GM12878 (cell line): ENCODE measurements around the gene TPO. TPM values are rescaled to one million over a fixed set of nuclear protein-coding genes. Genes with fewer than 3 reads are reported as not detected.

Source experiments
- ATAC-seq: fragments of 200-7000 bp; cut with Tn5 transposase; 3 replicates; pipeline ENCODE4 v1.9.1; 2020; ENCODE audit warnings: mild to moderate bottlenecking, moderate library complexity
- BruUV-seq: library from RNA; stranded (reverse); fragments of 400-500 nt; replicated peaks from 2 replicates; lab custom pipeline; 2021; lab: Mats Ljungman, UMichigan
- CTCF ChIA-PET: fragments of 300-600 bp; sonication (Branson Sonifier 250); formaldehyde crosslinking; extraction: SDS; loops from one replicate; lab custom pipeline; 2021; ENCODE audit warnings: inconsistent platforms; lab: Yijun Ruan, JAX
- POLR2A ChIA-PET: fragments of 350-600 bp; formaldehyde crosslinking; extraction: SDS; loops from one replicate; lab custom pipeline; 2021; ENCODE audit warnings: inconsistent platforms; lab: Charles Lee
- RAD21 ChIA-PET: fragments of 300-600 bp; sonication (Branson Sonifier 250); formaldehyde crosslinking; loops from one replicate; lab custom pipeline; 2023; ENCODE audit warnings: antibody characterized with exemption; ENCODE audit not compliant: unreplicated experiment; lab: Charles Lee
- SMC1A ChIA-PET: fragments of 300-600 bp; sonication (Branson Sonifier 250); formaldehyde crosslinking; loops from one replicate; lab custom pipeline; 2023; ENCODE audit not compliant: unreplicated experiment, uncharacterized antibody; lab: Charles Lee
- DNase-seq: peaks from one replicate; pipeline ENCODE4 v3.0.0-alpha.2; 2011; ENCODE audit warnings: low read depth, low spot score
- FAIRE-seq: peaks from 3 replicates; lab custom pipeline; 2011; peaks lifted over from hg19 to GRCh38; lab: Jason Lieb, UNC
- H2AFZ ChIP-seq: 2 replicates; pipeline ENCODE4 v1.6.0; 2011; ENCODE audit warnings: low read depth, low read length, control low read depth; ENCODE audit not compliant: control insufficient read depth
- H3K27ac ChIP-seq: 2 replicates; pipeline ENCODE4 v1.5.1; 2011; ENCODE audit warnings: control low read depth; ENCODE audit not compliant: control insufficient read depth, insufficient read depth
- H3K27me3 ChIP-seq, 2 experiments: replicated peaks in 1 of 2; 2 replicates each; pipeline versions ENCODE4 v1.6.0 to v1.6.1; 2011; ENCODE audit warnings: low read length in 1 of 2; ENCODE audit not compliant: control insufficient read depth in 2 of 2, insufficient read depth in 2 of 2
- H3K36me3 ChIP-seq, 2 experiments: 2 replicates each; pipeline ENCODE4 v1.5.1; 2011; ENCODE audit warnings: low read length in 1 of 2; ENCODE audit not compliant: control insufficient read depth in 2 of 2, insufficient read depth in 2 of 2
- H3K4me1 ChIP-seq: 2 replicates; pipeline ENCODE4 v1.6.1; 2011; ENCODE audit warnings: mild to moderate bottlenecking, low read length, moderate library complexity, mixed read lengths; ENCODE audit not compliant: control insufficient read depth, insufficient read depth
- H3K4me2 ChIP-seq: 2 replicates; pipeline ENCODE4 v1.6.0; 2011; ENCODE audit warnings: control low read depth; ENCODE audit not compliant: control insufficient read depth, insufficient read depth
- H3K4me3 ChIP-seq: fragments of 200-600 bp; sonication (generic); 2 replicates; pipeline ENCODE4 v1.5.1; 2016
- H3K79me2 ChIP-seq: 2 replicates; pipeline ENCODE4 v1.6.0; 2011; ENCODE audit warnings: low read length; ENCODE audit not compliant: control insufficient read depth, insufficient read depth
- H3K9ac ChIP-seq: 2 replicates; pipeline ENCODE4 v1.8.0; 2011; ENCODE audit warnings: low read length, control low read depth, mixed read lengths; ENCODE audit not compliant: control insufficient read depth, insufficient read depth
- H3K9me3 ChIP-seq: replicated peaks from 3 replicates; pipeline ENCODE4 v1.5.1; 2011; ENCODE audit warnings: mild to moderate bottlenecking, low read length; ENCODE audit not compliant: control insufficient read depth, insufficient read depth
- H4K20me1 ChIP-seq: 2 replicates; pipeline ENCODE4 v1.6.0; 2011; ENCODE audit not compliant: control insufficient read depth, insufficient read depth
- ATF3 ChIP-seq: IDR thresholded peaks from 2 replicates; pipeline ENCODE4 v1.6.1; 2011; ENCODE audit warnings: low read depth, mild to moderate bottlenecking, low read length, moderate library complexity, borderline replicate concordance; ENCODE audit errors: extremely low read depth
- BCL11A ChIP-seq: IDR thresholded peaks from 2 replicates; pipeline ENCODE4 v1.6.1; 2011; ENCODE audit warnings: low read depth, low read length
- CHD2 ChIP-seq: IDR thresholded peaks from 2 replicates; pipeline ENCODE4 v1.6.1; 2011; ENCODE audit warnings: low read depth, low read length, improper control_type of control experiment, borderline replicate concordance
- EGR1 ChIP-seq, 2 experiments: IDR thresholded peaks; 1 replicate in 1 of 2; 2 replicates in 1 of 2; pipeline ENCODE4 v1.6.1; 2011 to 2012; ENCODE audit warnings: low read depth in 2 of 2, low read length in 2 of 2, borderline replicate concordance in 1 of 2, mild to moderate bottlenecking in 1 of 2, moderate library complexity in 1 of 2
- IRF4 ChIP-seq: IDR thresholded peaks from 2 replicates; pipeline ENCODE4 v1.6.1; 2011; ENCODE audit warnings: low read depth, low read length
- NFYA ChIP-seq: IDR thresholded peaks from 2 replicates; pipeline ENCODE4 v1.6.1; 2011; ENCODE audit warnings: low read depth, mild to moderate bottlenecking, low read length, improper control_type of control experiment, borderline replicate concordance
- NRF1 ChIP-seq: conservative IDR thresholded peaks from 2 replicates; pipeline ENCODE4 v1.6.1; 2011; ENCODE audit warnings: mild to moderate bottlenecking, low read depth, low read length, improper control_type of control experiment
- SMC3 ChIP-seq: IDR thresholded peaks from 2 replicates; pipeline ENCODE4 v1.6.1; 2011; ENCODE audit warnings: low read length, improper control_type of control experiment, borderline replicate concordance
- TARDBP ChIP-seq: IDR thresholded peaks from 2 replicates; pipeline ENCODE4 v1.6.1; 2016; ENCODE audit warnings: borderline replicate concordance
- ZBED1 ChIP-seq: IDR thresholded peaks from 2 replicates; pipeline ENCODE4 v1.6.1; 2016; ENCODE audit warnings: borderline replicate concordance
- ZNF274 ChIP-seq: IDR thresholded peaks from one replicate; pipeline ENCODE4 v1.8.0; 2011; ENCODE audit not compliant: insufficient read length, insufficient read depth
- ZZZ3 ChIP-seq: IDR thresholded peaks from 2 replicates; pipeline ENCODE4 v1.6.1; 2011; ENCODE audit warnings: low read depth; ENCODE audit not compliant: control insufficient read depth, insufficient read length
- WGBS: methylation state at CpG from one replicate; pipeline ENCODE4 v1.1.6; 2016; ENCODE audit warnings: low lambda C conversion rate; ENCODE audit not compliant: insufficient replicate concordance, insufficient coverage; ENCODE audit errors: missing lambda C conversion rate; 5-methylcytosine and 5-hydroxymethylcytosine counted together
- in situ Hi-C: fragments of 300-500 bp; cut with MboI; formaldehyde crosslinking; loops from 9 replicates; pipeline ENCODE4 v1.14.3; 2018; ENCODE audit warnings: mixed read lengths
- intact Hi-C: fragments of 100-400 bp; cut with micrococcal nuclease; formaldehyde crosslinking; loops from one replicate; pipeline ENCODE4 v1.14.2; 2022; ENCODE audit not compliant: unreplicated experiment
- polyA plus RNA-seq, 11 experiments: library from polyadenylated mRNA; depleted of rRNA in 4 of 11; unstranded in 6 of 11; stranded (reverse) in 5 of 11; fragments of >200 nt; fragmentation: Nextera tagmentation in 4 of 11; fragmentation: Illumina TruSeq in 1 of 11; extraction: Ambion mirVana in 4 of 11; extraction: Trizol in 1 of 11; gene quantifications; 1 replicate in 1 of 11; 2 replicates in 10 of 11; pipeline versions ENCODE4 v1.2.1 to v1.2.3, GENCODE V29; 2011 to 2016; ENCODE audit warnings: inconsistent platforms in 2 of 11, missing spikeins in 2 of 11, low read depth in 1 of 11
- total RNA-seq, 4 experiments: library from RNA; depleted of rRNA in 3 of 4; stranded (reverse); fragments of >200 nt in 3 of 4; fragmentation: Illumina TruSeq in 1 of 4; extraction: Trizol in 1 of 4; gene quantifications; 2 replicates each; pipeline versions ENCODE4 v1.2.1 to v1.2.3, GENCODE V29; 2013 to 2021
- TF ChIP-seq, protein P1 (sequence below): fragments of 450-650 bp; IDR thresholded peaks from 2 replicates; pipeline ENCODE4 v1.6.1; 2017; ENCODE audit warnings: borderline replicate concordance
- TF ChIP-seq, protein P2 (sequence below): IDR thresholded peaks from 2 replicates; pipeline ENCODE4 v1.6.1; 2012; ENCODE audit warnings: mild to moderate bottlenecking, low read depth, low read length
- TF ChIP-seq, protein P3 (sequence below): IDR thresholded peaks from 2 replicates; pipeline ENCODE4 v1.6.1; 2011; ENCODE audit warnings: borderline replicate concordance, low read depth, mild to moderate bottlenecking, moderate library complexity, mixed read lengths, low read length; ENCODE audit not compliant: insufficient read depth; ENCODE audit errors: extremely low read length

Gene TPO
- total and polyA plus RNA-seq, 10 of the 15 experiments (the other 5 are each of a cell fraction or from before 2014, with no cell fraction given), result 0.07 to 0.11 TPM; not detected in 8

- TF ChIP-seq, protein P1, sequence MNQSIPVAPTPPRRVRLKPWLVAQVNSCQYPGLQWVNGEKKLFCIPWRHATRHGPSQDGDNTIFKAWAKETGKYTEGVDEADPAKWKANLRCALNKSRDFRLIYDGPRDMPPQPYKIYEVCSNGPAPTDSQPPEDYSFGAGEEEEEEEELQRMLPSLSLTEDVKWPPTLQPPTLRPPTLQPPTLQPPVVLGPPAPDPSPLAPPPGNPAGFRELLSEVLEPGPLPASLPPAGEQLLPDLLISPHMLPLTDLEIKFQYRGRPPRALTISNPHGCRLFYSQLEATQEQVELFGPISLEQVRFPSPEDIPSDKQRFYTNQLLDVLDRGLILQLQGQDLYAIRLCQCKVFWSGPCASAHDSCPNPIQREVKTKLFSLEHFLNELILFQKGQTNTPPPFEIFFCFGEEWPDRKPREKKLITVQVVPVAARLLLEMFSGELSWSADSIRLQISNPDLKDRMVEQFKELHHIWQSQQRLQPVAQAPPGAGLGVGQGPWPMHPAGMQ, result no peak
- TF ChIP-seq IRF4, result no peak
- no peak for TF ChIP-seq ZBED1
- no peak for TF ChIP-seq SMC3
- no peak for TF ChIP-seq TARDBP
- no peak for TF ChIP-seq ZZZ3
- TF ChIP-seq ATF3, result no peak
- no peak for TF ChIP-seq EGR1 (IDR thresholded peaks at IDR 0.05; ENCODE audit: borderline replicate concordance in 1 of 2, low read depth in 2 of 2, low read length in 2 of 2)
- no peak for TF ChIP-seq BCL11A
- no peak for TF ChIP-seq ZNF274
- no peak for TF ChIP-seq NRF1
- TF ChIP-seq CHD2, result no peak
- TF ChIP-seq, protein P2, sequence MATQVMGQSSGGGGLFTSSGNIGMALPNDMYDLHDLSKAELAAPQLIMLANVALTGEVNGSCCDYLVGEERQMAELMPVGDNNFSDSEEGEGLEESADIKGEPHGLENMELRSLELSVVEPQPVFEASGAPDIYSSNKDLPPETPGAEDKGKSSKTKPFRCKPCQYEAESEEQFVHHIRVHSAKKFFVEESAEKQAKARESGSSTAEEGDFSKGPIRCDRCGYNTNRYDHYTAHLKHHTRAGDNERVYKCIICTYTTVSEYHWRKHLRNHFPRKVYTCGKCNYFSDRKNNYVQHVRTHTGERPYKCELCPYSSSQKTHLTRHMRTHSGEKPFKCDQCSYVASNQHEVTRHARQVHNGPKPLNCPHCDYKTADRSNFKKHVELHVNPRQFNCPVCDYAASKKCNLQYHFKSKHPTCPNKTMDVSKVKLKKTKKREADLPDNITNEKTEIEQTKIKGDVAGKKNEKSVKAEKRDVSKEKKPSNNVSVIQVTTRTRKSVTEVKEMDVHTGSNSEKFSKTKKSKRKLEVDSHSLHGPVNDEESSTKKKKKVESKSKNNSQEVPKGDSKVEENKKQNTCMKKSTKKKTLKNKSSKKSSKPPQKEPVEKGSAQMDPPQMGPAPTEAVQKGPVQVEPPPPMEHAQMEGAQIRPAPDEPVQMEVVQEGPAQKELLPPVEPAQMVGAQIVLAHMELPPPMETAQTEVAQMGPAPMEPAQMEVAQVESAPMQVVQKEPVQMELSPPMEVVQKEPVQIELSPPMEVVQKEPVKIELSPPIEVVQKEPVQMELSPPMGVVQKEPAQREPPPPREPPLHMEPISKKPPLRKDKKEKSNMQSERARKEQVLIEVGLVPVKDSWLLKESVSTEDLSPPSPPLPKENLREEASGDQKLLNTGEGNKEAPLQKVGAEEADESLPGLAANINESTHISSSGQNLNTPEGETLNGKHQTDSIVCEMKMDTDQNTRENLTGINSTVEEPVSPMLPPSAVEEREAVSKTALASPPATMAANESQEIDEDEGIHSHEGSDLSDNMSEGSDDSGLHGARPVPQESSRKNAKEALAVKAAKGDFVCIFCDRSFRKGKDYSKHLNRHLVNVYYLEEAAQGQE, result no peak
- TF ChIP-seq, protein P3, sequence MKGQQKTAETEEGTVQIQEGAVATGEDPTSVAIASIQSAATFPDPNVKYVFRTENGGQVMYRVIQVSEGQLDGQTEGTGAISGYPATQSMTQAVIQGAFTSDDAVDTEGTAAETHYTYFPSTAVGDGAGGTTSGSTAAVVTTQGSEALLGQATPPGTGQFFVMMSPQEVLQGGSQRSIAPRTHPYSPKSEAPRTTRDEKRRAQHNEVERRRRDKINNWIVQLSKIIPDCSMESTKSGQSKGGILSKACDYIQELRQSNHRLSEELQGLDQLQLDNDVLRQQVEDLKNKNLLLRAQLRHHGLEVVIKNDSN, result no peak
- TF ChIP-seq NFYA, result no peak
- Histone ChIP-seq H3K9ac (no peak overlapping the region), H2AFZ (no peak overlapping the region), H3K9me3 (no peaks in the 10 kb centered on the region; the same call in 2 of the 3 replicates), H4K20me1 (no peaks in the 10 kb centered on the region), H3K4me1 (no peaks in the 10 kb centered on the region), H3K27me3 (no peaks in the 10 kb centered on the region), H3K79me2 (no peaks in the 10 kb centered on the region), H3K4me3 (no peak overlapping the region), H3K27ac (no peak overlapping the region), H3K36me3 (no peaks in the 10 kb centered on the region), H3K4me2 (no peak overlapping the region)
- intact Hi-C loops (no loop called here), in situ Hi-C loops (no loop called here)
- RAD21 ChIA-PET, result no interaction called here
- POLR2A ChIA-PET, result no interaction called here
- FAIRE-seq (no peak), ATAC-seq (no peak), DNase-seq (no peak)
- CTCF ChIA-PET, result no interaction called here
- 48% methylated on average over 21 of the region's 21 CpGs for WGBS
- SMC1A ChIA-PET, result no interaction called here
- no TSS peak for BruUV-seq
Measured at GRCh38 chr2:1584051-1584531, 170.8 kb downstream of the TPO start.
